NT2/D1 (cell line): ENCODE data around the gene NPAS3.
A peak's percentile ranks its signal among the peaks of the same experiment; 100 is the strongest.

Source experiments
- DNase-seq: peaks from one replicate; pipeline ENCODE4 v3.0.0-alpha.2; 2011; ENCODE audit warnings: low read depth, low spot score
- H3K27me3 ChIP-seq: 2 replicates; pipeline ENCODE4 v1.6.0; 2011; ENCODE audit warnings: mild to moderate bottlenecking; ENCODE audit not compliant: insufficient read length, insufficient read depth
- H3K36me3 ChIP-seq: 2 replicates; pipeline ENCODE4 v1.6.1; 2011; ENCODE audit warnings: mild to moderate bottlenecking, low read length, mixed read lengths; ENCODE audit not compliant: insufficient read depth, insufficient read length
- H3K4me1 ChIP-seq: 2 replicates; pipeline ENCODE4 v1.5.1; 2011; ENCODE audit not compliant: insufficient read depth, insufficient read length
- H3K4me3 ChIP-seq: 2 replicates; pipeline ENCODE4 v1.5.1; 2011; ENCODE audit warnings: low read depth; ENCODE audit not compliant: insufficient read length
- H3K9ac ChIP-seq: 2 replicates; pipeline ENCODE4 v1.6.0; 2011; ENCODE audit warnings: low read depth; ENCODE audit not compliant: insufficient read length
- H3K9me3 ChIP-seq: 2 replicates; pipeline ENCODE4 v1.5.1; 2011; ENCODE audit warnings: mild to moderate bottlenecking, low read length; ENCODE audit not compliant: insufficient read depth
- SUZ12 ChIP-seq: IDR thresholded peaks from 2 replicates; pipeline ENCODE4 v1.6.1; 2011; ENCODE audit not compliant: insufficient read length, insufficient read depth; ENCODE audit errors: extremely low read depth
- YY1 ChIP-seq: IDR thresholded peaks from 2 replicates; pipeline ENCODE4 v1.6.1; 2011; ENCODE audit not compliant: insufficient read length, insufficient read depth
- ZNF274 ChIP-seq: IDR thresholded peaks from 2 replicates; pipeline ENCODE4 v1.6.1; 2011; ENCODE audit warnings: mild to moderate bottlenecking, low read depth, low read length

NPAS3 gene

GRCh38 chr14:32908196-32909084, 30.2 kb upstream of the NPAS3 start:
- H3K36me3 ChIP-seq, result no peaks in the 10 kb centered on the region
- H3K27me3 ChIP-seq, result no peaks in the 10 kb centered on the region
- DNase-seq, result no peak
- no peak overlapping the region for H3K9ac ChIP-seq
- no peaks in the 10 kb centered on the region for H3K4me1 ChIP-seq
- H3K9me3 ChIP-seq, result no peaks in the 10 kb centered on the region
- TF ChIP-seq SUZ12 (no peak), YY1 (no peak), ZNF274 (no peak)
- H3K4me3 ChIP-seq, result no peak overlapping the region

GRCh38 chr14:32913725-32914124, 25.0 kb upstream of the NPAS3 start:
- no peaks in the 10 kb centered on the region for H3K36me3 ChIP-seq
- peaks cover 10% of the 10 kb centered on the region; the same call in 1 of the 2 replicates for H3K9me3 ChIP-seq
- no peak overlapping the region for H3K9ac ChIP-seq
- no peak overlapping the region for H3K4me3 ChIP-seq
- H3K4me1 ChIP-seq, result no peaks in the 10 kb centered on the region
- no peak for DNase-seq
- H3K27me3 ChIP-seq, result no peaks in the 10 kb centered on the region
- TF ChIP-seq SUZ12 (no peak), YY1 (no peak), ZNF274 (no peak)

- Histone ChIP-seq H3K4me1 (no peaks in the 10 kb centered on the region), H3K36me3 (no peaks in the 10 kb centered on the region), H3K4me3 (no peak overlapping the region), H3K9me3 (peaks cover 12% of the 10 kb centered on the region; the same call in 1 of the 2 replicates), H3K9ac (no peak overlapping the region), H3K27me3 (no peaks in the 10 kb centered on the region)
- no peak for DNase-seq
- no peak for TF ChIP-seq ZNF274
- no peak for TF ChIP-seq SUZ12
- no peak for TF ChIP-seq YY1
Observed at GRCh38 chr14:32914391-32914790, 24.3 kb upstream of the NPAS3 start.

- Histone ChIP-seq H3K4me3 (no peak overlapping the region), H3K4me1 (no peaks in the 10 kb centered on the region)
- TF ChIP-seq ZNF274, result no peak
- no peak for TF ChIP-seq YY1
- no peak for TF ChIP-seq SUZ12
Observed at GRCh38 chr14:32920696-32921276, 17.9 kb upstream of the NPAS3 start.

GRCh38 chr14:32925439-32925838, 13.2 kb upstream of the NPAS3 start:
- DNase-seq, result no peak
- TF ChIP-seq YY1 (no peak), SUZ12 (no peak), ZNF274 (no peak)
- Histone ChIP-seq H3K36me3 (no peaks in the 10 kb centered on the region), H3K4me3 (no peak overlapping the region), H3K4me1 (no peaks in the 10 kb centered on the region), H3K27me3 (no peaks in the 10 kb centered on the region), H3K9me3 (no peaks in the 10 kb centered on the region), H3K9ac (no peak overlapping the region)

More at GRCh38 chr14:32920696-32921276, 17.9 kb upstream of the NPAS3 start:
- H3K36me3 ChIP-seq, result no peaks in the 10 kb centered on the region
- peaks cover 12% of the 10 kb centered on the region; the same call in 1 of the 2 replicates for H3K9me3 ChIP-seq
- DNase-seq, result no peak
- H3K27me3 ChIP-seq, result no peaks in the 10 kb centered on the region
- no peak overlapping the region for H3K9ac ChIP-seq

- H3K27me3 ChIP-seq, result peaks cover 64% of the 10 kb centered on the region
- H3K9ac ChIP-seq, result no peak overlapping the region
- H3K36me3 ChIP-seq, result no peaks in the 10 kb centered on the region
- TF ChIP-seq YY1 (no peak), ZNF274 (no peak), SUZ12 (no peak)
- no peaks in the 10 kb centered on the region for H3K9me3 ChIP-seq
- H3K4me3 ChIP-seq, result peak overlapping the region; percentile 50
- DNase-seq, result no peak
- H3K4me1 ChIP-seq, result no peaks in the 10 kb centered on the region
Observed at GRCh38 chr14:32932302-32932913, 6.3 kb upstream of the NPAS3 start.

GRCh38 chr14:32932914-32933628, 5.6 kb upstream of the NPAS3 start:
- Histone ChIP-seq H3K27me3 (peaks cover 70% of the 10 kb centered on the region), H3K36me3 (no peaks in the 10 kb centered on the region), H3K9ac (peak overlapping the region; percentile 42), H3K9me3 (no peaks in the 10 kb centered on the region), H3K4me3 (peak overlapping the region; percentile 50), H3K4me1 (no peaks in the 10 kb centered on the region)
- TF ChIP-seq YY1 (no peak), SUZ12 (no peak), ZNF274 (no peak)
- peak; percentile 25 for DNase-seq
